Right atrium auricular region (tissue), 2 donors: ENCODE data around the gene TFDP1. TPM values are rescaled to one million over a fixed set of nuclear protein-coding genes. Genes with fewer than 3 reads are reported as not detected.

ENCODE experiments used
- DNase-seq: peaks from one replicate; pipeline ENCODE4 v3.0.0-alpha.2; 2019; ENCODE audit warnings: low spot score
- H3K27ac ChIP-seq, 2 donors: fragments of 200-600 bp; sonication (generic); 1 replicate in 1 of 2; 2 replicates in 1 of 2; pipeline ENCODE4 v1.5.1; 2016 to 2019
- H3K27me3 ChIP-seq, 2 donors: fragments of 200-600 bp; sonication (generic); one replicate each; pipeline versions ENCODE4 v1.5.1 to v1.6.0; 2017 to 2019
- H3K36me3 ChIP-seq: fragments of 200-600 bp; sonication (generic); one replicate; pipeline ENCODE4 v1.5.1; 2016
- H3K4me1 ChIP-seq, 2 donors: fragments of 200-600 bp; sonication (generic); one replicate each; pipeline versions ENCODE4 v1.5.1 to v1.6.0; 2017 to 2019
- H3K4me3 ChIP-seq, 2 donors: fragments of 200-600 bp; sonication (generic); 1 replicate in 1 of 2; 2 replicates in 1 of 2; pipeline ENCODE4 v1.5.1; 2017 to 2019; ENCODE audit warnings: mild to moderate bottlenecking in 1 of 2, moderate library complexity in 1 of 2
- H3K9me3 ChIP-seq, 2 donors: fragments of 200-600 bp; sonication (generic); one replicate each; pipeline ENCODE4 v1.5.1; 2019
- CTCF ChIP-seq, 2 donors: fragments of 200-600 bp; sonication (generic); IDR thresholded peaks; one replicate each; pipeline ENCODE4 v1.5.1; 2019; ENCODE audit warnings: antibody characterized with exemption in 2 of 2
- total RNA-seq, 2 donors: library from RNA; depleted of rRNA; stranded (reverse); fragments of >200 nt; gene quantifications; one replicate each; pipeline ENCODE4 v1.1.0, GENCODE V29; 2016

The TFDP1 gene
- total RNA-seq, 2 donors from 2014 or later, result 34.4 to 40.4 TPM

- Histone ChIP-seq H3K4me1 (no peaks in the 10 kb centered on the region), H3K4me3 (no peak overlapping the region), H3K9me3 (no peaks in the 10 kb centered on the region), H3K27me3 (no peaks in the 10 kb centered on the region), H3K36me3 (no peaks in the 10 kb centered on the region), H3K27ac (no peak overlapping the region)
- no peak for DNase-seq
- TF ChIP-seq CTCF (IDR thresholded peaks at IDR 0.05), result no peak
Observed at GRCh38 chr13:113609616-113610015, 25.1 kb downstream of the TFDP1 start.

GRCh38 chr13:113610266-113610665 lies 25.7 kb downstream of the TFDP1 start:
- H3K4me3 ChIP-seq, result no peak overlapping the region
- TF ChIP-seq CTCF (IDR thresholded peaks at IDR 0.05), result no peak
- no peaks in the 10 kb centered on the region for H3K27me3 ChIP-seq
- no peaks in the 10 kb centered on the region for H3K36me3 ChIP-seq
- no peak for DNase-seq
- no peaks in the 10 kb centered on the region for H3K9me3 ChIP-seq
- no peaks in the 10 kb centered on the region for H3K4me1 ChIP-seq
- no peak overlapping the region for H3K27ac ChIP-seq

- Histone ChIP-seq H3K27me3 (no peaks in the 10 kb centered on the region), H3K9me3 (no peaks in the 10 kb centered on the region), H3K4me3 (no peak overlapping the region), H3K4me1 (peaks cover 0 to 11% of the 10 kb centered on the region in 2 donors), H3K36me3 (no peaks in the 10 kb centered on the region), H3K27ac (no peak overlapping the region)
- no peak for TF ChIP-seq CTCF (IDR thresholded peaks at IDR 0.05)
- DNase-seq, result no peak
Observed at GRCh38 chr13:113611996-113612395, 27.4 kb downstream of the TFDP1 start.

GRCh38 chr13:113612607-113613006 lies 28.1 kb downstream of the TFDP1 start:
- Histone ChIP-seq H3K4me3 (no peak overlapping the region), H3K27me3 (no peaks in the 10 kb centered on the region), H3K36me3 (no peaks in the 10 kb centered on the region), H3K4me1 (peaks cover 0 to 17% of the 10 kb centered on the region in 2 donors), H3K9me3 (no peaks in the 10 kb centered on the region), H3K27ac (no peak overlapping the region)
- TF ChIP-seq CTCF (IDR thresholded peaks at IDR 0.05), result no peak
- no peak for DNase-seq

DNA sequence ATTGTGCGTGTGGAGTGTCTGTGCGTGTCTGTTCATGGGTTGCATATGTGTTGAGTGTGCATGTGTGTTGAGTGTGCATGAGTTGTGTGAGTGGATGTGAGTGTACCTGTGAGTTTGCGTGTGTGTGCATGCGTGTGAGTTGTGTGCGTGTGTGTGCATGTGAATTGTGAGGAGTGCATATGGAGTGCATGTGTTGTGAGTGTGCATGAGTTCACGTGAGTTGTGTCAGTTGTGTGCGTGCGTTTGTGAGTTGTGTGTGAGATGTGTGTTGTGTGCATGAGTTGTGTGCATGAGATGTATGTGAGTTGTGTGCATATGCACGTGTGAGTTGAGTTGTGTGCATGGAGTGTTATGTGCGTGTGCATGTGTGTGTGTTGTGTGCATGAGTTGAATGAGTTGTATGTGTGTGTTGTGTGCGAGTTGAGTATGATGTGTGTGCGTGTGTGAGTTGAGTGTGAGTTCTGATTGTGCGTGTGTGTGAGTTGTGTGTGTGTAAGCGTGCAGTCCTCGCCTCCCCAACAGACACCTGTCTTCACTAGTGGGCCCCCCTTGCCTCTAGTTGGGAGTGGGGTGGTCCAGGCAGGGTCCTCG lies 29.3 kb downstream of the TFDP1 start:
- no peak for DNase-seq
- Histone ChIP-seq H3K36me3 (no peaks in the 10 kb centered on the region), H3K27me3 (no peaks in the 10 kb centered on the region)

More for the DNA sequence above, 29.3 kb downstream of the TFDP1 start:
- H3K9me3 ChIP-seq, result no peaks in the 10 kb centered on the region
- H3K4me3 ChIP-seq, result no peak overlapping the region
- H3K27ac ChIP-seq, result no peak overlapping the region
- no peak for TF ChIP-seq CTCF (IDR thresholded peaks at IDR 0.05)
- H3K4me1 ChIP-seq, result peaks cover 0 to 21% of the 10 kb centered on the region in 2 donors
